Activated B cell treated with CpG ODN at 0.5 μM for 24 hours (primary cell): ENCODE data around the gene TXNDC9. TPM values are rescaled to one million over a fixed set of nuclear protein-coding genes. Genes with fewer than 3 reads are reported as not detected.

Experiments
- ATAC-seq: fragments of 200-7000 bp; cut with Tn5 transposase; one replicate; pipeline ENCODE4 v1.10.0; 2021; ENCODE audit warnings: low read depth, mild to moderate bottlenecking, moderate library complexity
- CTCF ChIA-PET: fragments of 350-600 bp; sonication (Branson Sonifier 250); formaldehyde crosslinking; loops from one replicate; lab custom pipeline; 2021; ENCODE audit warnings: antibody characterized with exemption; lab: Charles Lee
- POLR2A ChIA-PET: fragments of 350-600 bp; sonication (Branson Sonifier 250); formaldehyde crosslinking; loops from one replicate; lab custom pipeline; 2021; ENCODE audit warnings: antibody characterized with exemption; lab: Charles Lee
- DNase-seq: peaks from one replicate; pipeline ENCODE4 v3.0.0; 2022
- H3K27ac Mint-ChIP-seq: one replicate; pipeline ENCODE4 v1.8.0; 2020; ENCODE audit warnings: mixed read lengths
- H3K27me3 Mint-ChIP-seq: one replicate; pipeline ENCODE4 v1.8.0; 2021; ENCODE audit warnings: mixed read lengths
- H3K36me3 Mint-ChIP-seq: one replicate; pipeline ENCODE4 v1.8.0; 2021; ENCODE audit warnings: low read depth, mixed read lengths
- H3K4me1 Mint-ChIP-seq: one replicate; pipeline ENCODE4 v1.8.0; 2021; ENCODE audit warnings: mixed read lengths
- H3K4me3 Mint-ChIP-seq: one replicate; pipeline ENCODE4 v1.8.0; 2020; ENCODE audit warnings: mild to moderate bottlenecking, mixed read lengths
- H3K9me3 Mint-ChIP-seq: one replicate; pipeline ENCODE4 v1.8.0; 2020; ENCODE audit warnings: mixed read lengths
- CTCF ChIP-seq: fragments of 200-600 bp; IDR thresholded peaks from one replicate; pipeline ENCODE4 v1.8.0; 2022; ENCODE audit warnings: antibody characterized with exemption, mild to moderate bottlenecking
- intact Hi-C: fragments of 100-400 bp; cut with micrococcal nuclease; formaldehyde crosslinking; loops from one replicate; pipeline ENCODE4 v1.15.1; 2024
- total RNA-seq: library from RNA; stranded (reverse); gene quantifications from 2 replicates; pipeline ENCODE4 v1.2.3, GENCODE V29; 2022

TXNDC9 gene
- total RNA-seq: 26.8 and 28.1 TPM in 2 replicates

GRCh38 chr2:99335911-99336803 lies at the start of gene TXNDC9:
TSS of gene TXNDC9 (minus strand) at chr2:99336333. CDS start at chr2:99333210, 3,123 bp downstream.
- H3K4me3 Mint-ChIP-seq: no peak within 1 kb of the TSS
- POLR2A ChIA-PET: interaction anchor here (0.6 to 3.6 kb wide), 14 partner anchors 149 to 1690 kb away, joined by 3 to 37 read pairs (median 4); partner anchors contain the start of genes C2orf15, COX5B, LIPT1 and MITD1
- no peaks in the 10 kb centered on the region for H3K9me3 Mint-ChIP-seq
- intact Hi-C loops: loop anchor here (1.0 to 5.0 kb wide), 10 partner anchors 155 to 1917 kb away; partner anchors contain the start of genes AFF3, C2orf15, CNOT11 and COA5
- H3K27me3 Mint-ChIP-seq: no peaks in the 10 kb centered on the region
- peaks cover 20% of the 10 kb centered on the region for H3K36me3 Mint-ChIP-seq
- H3K27ac Mint-ChIP-seq: no peak within 1 kb of the TSS
- peak; percentile 96 for DNase-seq
- H3K4me1 Mint-ChIP-seq: peaks cover 24% of the 10 kb centered on the region
- peak; percentile 71 for ATAC-seq
- CTCF ChIA-PET: interaction anchor here (0.9 to 2.9 kb wide), 3 partner anchors 154 to 195 kb away, joined by 3 to 18 read pairs (median 3); partner anchors contain the start of gene REV1
- TF ChIP-seq CTCF: no peak

GRCh38 chr2:99382143-99382542 lies 46.0 kb upstream of the TXNDC9 start:
- POLR2A ChIA-PET: no interaction called here

GRCh38 chr2:99380376-99381010 lies 44.4 kb upstream of the TXNDC9 start:
- intact Hi-C loops: no loop called here
- CTCF ChIA-PET: no interaction called here

More at GRCh38 chr2:99382143-99382542, 46.0 kb upstream of the TXNDC9 start:
- no peaks in the 10 kb centered on the region for H3K27me3 Mint-ChIP-seq
- H3K9me3 Mint-ChIP-seq: no peaks in the 10 kb centered on the region
- TF ChIP-seq CTCF: no peak
- H3K4me3 Mint-ChIP-seq: no peak overlapping the region
- intact Hi-C loops: no loop called here
- DNase-seq (no peak), ATAC-seq (no peak)
- CTCF ChIA-PET: no interaction called here
- no peak overlapping the region for H3K27ac Mint-ChIP-seq
- H3K4me1 Mint-ChIP-seq: no peaks in the 10 kb centered on the region
- H3K36me3 Mint-ChIP-seq: peaks cover 88% of the 10 kb centered on the region

GRCh38 chr2:99377879-99378278 lies 41.7 kb upstream of the TXNDC9 start:
- ChIA-PET POLR2A (no interaction called here), CTCF (no interaction called here)
- Mint-ChIP-seq H3K27me3 (no peaks in the 10 kb centered on the region), H3K4me3 (no peak overlapping the region), H3K9me3 (peaks cover 5% of the 10 kb centered on the region), H3K36me3 (peaks cover 92% of the 10 kb centered on the region), H3K27ac (no peak overlapping the region), H3K4me1 (no peaks in the 10 kb centered on the region)
- intact Hi-C loops: no loop called here
- ATAC-seq: no peak
- no peak for TF ChIP-seq CTCF
- DNase-seq: no peak

More at GRCh38 chr2:99380376-99381010, 44.4 kb upstream of the TXNDC9 start:
- Mint-ChIP-seq H3K27me3 (no peaks in the 10 kb centered on the region), H3K9me3 (no peaks in the 10 kb centered on the region), H3K27ac (no peak overlapping the region), H3K4me1 (no peaks in the 10 kb centered on the region), H3K4me3 (no peak overlapping the region), H3K36me3 (peaks cover 89% of the 10 kb centered on the region)
- POLR2A ChIA-PET: no interaction called here
- ATAC-seq (no peak), DNase-seq (no peak)
- no peak for TF ChIP-seq CTCF
